Dedifferentiated amniotic fluid mesenchymal stem cell (primary cell): ENCODE results near the gene PTGDR.

ENCODE experiments used
- DNase-seq: peaks from one replicate; pipeline ENCODE4 v3.0.0-alpha.2; 2016; ENCODE audit errors: extremely low spot score

The PTGDR gene

GRCh38 chr14:52265253-52265652, 2.2 kb upstream of the PTGDR start:
- DNase-seq, result no peak

- peak; percentile 61 for DNase-seq
Observed at GRCh38 chr14:52266179-52266578, 1.3 kb upstream of the PTGDR start.

GRCh38 chr14:52266782-52267181, 716 bp upstream of the PTGDR start:
- no peak for DNase-seq

- no peak for DNase-seq
Observed at GRCh38 chr14:52268279-52269061, 972 bp downstream of the PTGDR start.

- no peak for DNase-seq
Observed at GRCh38 chr14:52269100-52269499, 1.6 kb downstream of the PTGDR start.

GRCh38 chr14:52269982-52270381, 2.5 kb downstream of the PTGDR start:
- no peak for DNase-seq

GRCh38 chr14:52271538-52271937, 4.0 kb downstream of the PTGDR start:
- no peak for DNase-seq

- peak; percentile 38 for DNase-seq
Observed at GRCh38 chr14:52272375-52272774, 4.9 kb downstream of the PTGDR start.

GRCh38 chr14:52275372-52275771, 7.9 kb downstream of the PTGDR start:
- DNase-seq, result no peak

- no peak for DNase-seq
Observed at GRCh38 chr14:52277552-52277951, 10.1 kb downstream of the PTGDR start.

GRCh38 chr14:52279408-52279807, 11.9 kb downstream of the PTGDR start:
- peak; percentile 42 for DNase-seq

GRCh38 chr14:52283099-52283498, 15.6 kb downstream of the PTGDR start:
- no peak for DNase-seq

- peak; percentile 23 for DNase-seq
Observed at GRCh38 chr14:52286661-52287649, 19.5 kb downstream of the PTGDR start.

- DNase-seq, result no peak
Observed at GRCh38 chr14:52296378-52296777, 28.9 kb downstream of the PTGDR start.

- no peak for DNase-seq
Observed at GRCh38 chr14:52298795-52299194, 31.3 kb downstream of the PTGDR start.

GRCh38 chr14:52299692-52300278, 32.3 kb downstream of the PTGDR start:
- peak; percentile 78 for DNase-seq

- no peak for DNase-seq
Observed at GRCh38 chr14:52303236-52303635, 35.7 kb downstream of the PTGDR start.

- DNase-seq, result no peak
Observed at GRCh38 chr14:52304248-52304904, 36.9 kb downstream of the PTGDR start.

- no peak for DNase-seq
Observed at GRCh38 chr14:52305014-52305413, 37.5 kb downstream of the PTGDR start.

GRCh38 chr14:52307376-52307775, 39.9 kb downstream of the PTGDR start:
- DNase-seq, result no peak

GRCh38 chr14:52307905-52308304, 40.4 kb downstream of the PTGDR start:
- DNase-seq, result no peak

GRCh38 chr14:52310541-52310940, 43.0 kb downstream of the PTGDR start:
- DNase-seq, result no peak
